PFSK-1 (cell line): ENCODE measurements around the gene TPK1.

Experiments
- FOXP2 ChIP-seq: optimal IDR thresholded peaks from 2 replicates; pipeline ENCODE3; 2011; ENCODE audit warnings: borderline replicate concordance, control low read depth, inconsistent platforms; ENCODE audit not compliant: insufficient read depth; ENCODE audit errors: extremely low read length, extremely low read depth
- POLR2AphosphoS5 ChIP-seq: IDR thresholded peaks from 2 replicates; pipeline ENCODE4 v1.6.1; 2012; ENCODE audit warnings: low read depth, mild to moderate bottlenecking, control low read depth, low read length, moderate library complexity
- SIN3A ChIP-seq: IDR thresholded peaks from 2 replicates; pipeline ENCODE4 v1.6.1; 2012; ENCODE audit warnings: mild to moderate bottlenecking, low read length, moderate library complexity, borderline replicate concordance; ENCODE audit not compliant: insufficient read depth
- TAF1 ChIP-seq: IDR thresholded peaks from 2 replicates; pipeline ENCODE4 v1.6.1; 2012; ENCODE audit warnings: low read length, control low read depth, borderline replicate concordance; ENCODE audit not compliant: insufficient read depth
- TF ChIP-seq, protein P1 (sequence below), 2 experiments: IDR thresholded peaks; 2 replicates each; pipeline versions ENCODE4 v1.6.1 to v1.8.0; 2011 to 2012; ENCODE audit warnings: low read depth in 2 of 2, low read length in 2 of 2, control low read depth in 1 of 2, inconsistent platforms in 1 of 2, mild to moderate bottlenecking in 1 of 2, moderate library complexity in 1 of 2; ENCODE audit not compliant: insufficient read depth in 1 of 2

TPK1 gene

GRCh38 chr7:144656965-144657517 is 178.8 kb downstream of the TPK1 start:
- no peak for TF ChIP-seq FOXP2
- no peak for TF ChIP-seq POLR2AphosphoS5
- no peak for TF ChIP-seq SIN3A
- no peak for TF ChIP-seq TAF1
- TF ChIP-seq, protein P1, sequence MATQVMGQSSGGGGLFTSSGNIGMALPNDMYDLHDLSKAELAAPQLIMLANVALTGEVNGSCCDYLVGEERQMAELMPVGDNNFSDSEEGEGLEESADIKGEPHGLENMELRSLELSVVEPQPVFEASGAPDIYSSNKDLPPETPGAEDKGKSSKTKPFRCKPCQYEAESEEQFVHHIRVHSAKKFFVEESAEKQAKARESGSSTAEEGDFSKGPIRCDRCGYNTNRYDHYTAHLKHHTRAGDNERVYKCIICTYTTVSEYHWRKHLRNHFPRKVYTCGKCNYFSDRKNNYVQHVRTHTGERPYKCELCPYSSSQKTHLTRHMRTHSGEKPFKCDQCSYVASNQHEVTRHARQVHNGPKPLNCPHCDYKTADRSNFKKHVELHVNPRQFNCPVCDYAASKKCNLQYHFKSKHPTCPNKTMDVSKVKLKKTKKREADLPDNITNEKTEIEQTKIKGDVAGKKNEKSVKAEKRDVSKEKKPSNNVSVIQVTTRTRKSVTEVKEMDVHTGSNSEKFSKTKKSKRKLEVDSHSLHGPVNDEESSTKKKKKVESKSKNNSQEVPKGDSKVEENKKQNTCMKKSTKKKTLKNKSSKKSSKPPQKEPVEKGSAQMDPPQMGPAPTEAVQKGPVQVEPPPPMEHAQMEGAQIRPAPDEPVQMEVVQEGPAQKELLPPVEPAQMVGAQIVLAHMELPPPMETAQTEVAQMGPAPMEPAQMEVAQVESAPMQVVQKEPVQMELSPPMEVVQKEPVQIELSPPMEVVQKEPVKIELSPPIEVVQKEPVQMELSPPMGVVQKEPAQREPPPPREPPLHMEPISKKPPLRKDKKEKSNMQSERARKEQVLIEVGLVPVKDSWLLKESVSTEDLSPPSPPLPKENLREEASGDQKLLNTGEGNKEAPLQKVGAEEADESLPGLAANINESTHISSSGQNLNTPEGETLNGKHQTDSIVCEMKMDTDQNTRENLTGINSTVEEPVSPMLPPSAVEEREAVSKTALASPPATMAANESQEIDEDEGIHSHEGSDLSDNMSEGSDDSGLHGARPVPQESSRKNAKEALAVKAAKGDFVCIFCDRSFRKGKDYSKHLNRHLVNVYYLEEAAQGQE (IDR thresholded peaks at IDR 0.05; ENCODE audit: insufficient read depth in 1 of 2, low read depth in 2 of 2, low read length in 2 of 2): no peak

GRCh38 chr7:144653449-144653848 is 182.4 kb downstream of the TPK1 start:
- TF ChIP-seq, protein P1 (IDR thresholded peaks at IDR 0.05; ENCODE audit: insufficient read depth in 1 of 2, low read depth in 2 of 2, low read length in 2 of 2): no peak
- TF ChIP-seq SIN3A (no peak), POLR2AphosphoS5 (no peak)

- TF ChIP-seq, protein P1 (IDR thresholded peaks at IDR 0.05; ENCODE audit: insufficient read depth in 1 of 2, low read depth in 2 of 2, low read length in 2 of 2): no peak
- TF ChIP-seq FOXP2 (no peak), SIN3A (no peak), TAF1 (no peak), POLR2AphosphoS5 (no peak)
These were observed 185.4 kb downstream of the TPK1 start for GRCh38 chr7:144650439-144650838.

DNA sequence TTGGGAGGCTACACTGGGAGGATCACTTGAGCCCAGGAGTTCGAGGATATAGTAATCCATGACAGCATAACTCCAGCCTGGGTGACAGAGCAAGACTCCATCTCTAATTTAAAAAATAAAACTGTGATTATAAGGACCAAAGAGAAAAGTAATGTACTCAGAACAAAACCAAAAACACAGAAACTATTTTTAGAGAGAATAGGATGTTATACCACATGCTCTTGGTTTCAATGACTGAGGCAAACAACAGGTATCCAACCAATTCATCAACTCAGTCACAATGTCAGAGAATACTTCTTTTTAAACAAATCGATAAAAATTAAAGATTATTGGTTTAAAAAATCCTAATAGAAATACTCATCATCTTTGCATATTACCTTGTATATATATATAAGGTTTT is 186.7 kb downstream of the TPK1 start:
- TF ChIP-seq, protein P1 (IDR thresholded peaks at IDR 0.05; ENCODE audit: insufficient read depth in 1 of 2, low read depth in 2 of 2, low read length in 2 of 2): no peak
- TF ChIP-seq TAF1 (no peak), POLR2AphosphoS5 (no peak), FOXP2 (no peak), SIN3A (no peak)

DNA sequence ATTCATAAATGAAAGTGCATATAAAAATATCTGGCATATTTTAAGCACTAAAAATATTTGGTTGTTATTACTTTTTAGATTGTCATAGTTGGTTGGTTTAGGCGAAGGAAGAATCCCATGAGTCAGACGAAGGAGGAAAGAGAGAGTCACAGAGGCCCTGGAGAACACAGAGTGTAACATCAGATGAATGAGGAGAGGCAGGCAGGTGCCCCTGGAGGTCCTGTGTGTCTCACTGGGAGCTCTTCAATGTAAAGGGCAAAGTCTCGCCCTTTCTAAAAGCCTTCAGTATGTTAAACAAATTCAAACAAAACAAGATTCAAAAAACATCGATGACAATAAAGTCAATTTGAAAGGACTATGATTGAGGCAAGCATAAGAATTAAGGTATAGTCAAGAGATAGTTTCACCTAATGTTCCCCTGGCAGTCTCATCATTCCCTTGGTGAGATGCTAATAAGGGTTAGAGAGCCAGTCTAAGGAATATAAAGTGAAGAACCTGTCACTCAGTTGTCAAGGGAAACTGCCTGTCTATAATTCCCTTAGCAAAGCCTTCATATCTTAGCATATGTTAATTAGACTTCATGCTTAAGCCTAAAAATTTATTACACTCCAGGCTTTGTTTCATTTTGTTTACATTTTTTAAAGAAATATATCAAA is 194.3 kb downstream of the TPK1 start:
- no peak for TF ChIP-seq FOXP2
- no peak for TF ChIP-seq TAF1
- no peak for TF ChIP-seq SIN3A
- TF ChIP-seq, protein P1 (IDR thresholded peaks at IDR 0.05; ENCODE audit: insufficient read depth in 1 of 2, low read depth in 2 of 2, low read length in 2 of 2): no peak
- TF ChIP-seq POLR2AphosphoS5: no peak
